Neural cell (in vitro differentiated cells): ENCODE data around the gene DBR1. TPM values are rescaled to one million over a fixed set of nuclear protein-coding genes. Genes with fewer than 3 reads are reported as not detected.
"Not testable (repeated sequence)": the region's sequence is repeated elsewhere in the genome, so short reads cannot be mapped to it uniquely, and the experiment has no call there.

Experiments used
- H2AFZ ChIP-seq: fragments of 200-600, 300-800 bp; sonication (generic), shearing (Covaris generic); 2 replicates; pipeline ENCODE4 v1.6.0; 2014; ENCODE audit warnings: low read depth, mild to moderate bottlenecking, antibody characterized with exemption, low read length, moderate library complexity
- H3F3A ChIP-seq: fragments of 200-600 bp; shearing (Covaris generic); 2 replicates; pipeline ENCODE4 v1.6.1; 2016; ENCODE audit warnings: mild to moderate bottlenecking, moderate library complexity, mixed read lengths, antibody characterized with exemption, low read length; ENCODE audit not compliant: insufficient read depth, poor library complexity, severe bottlenecking
- H3K27ac ChIP-seq: fragments of 200-600, 300-800 bp; sonication (generic), shearing (Covaris generic); 2 replicates; pipeline ENCODE4 v1.5.1; 2014; ENCODE audit warnings: mild to moderate bottlenecking, low read length, moderate library complexity
- H3K27me3 ChIP-seq: fragments of 300-800, 200-600 bp; sonication (generic), shearing (Covaris generic); 2 replicates; pipeline ENCODE4 v1.6.0; 2014; ENCODE audit warnings: mild to moderate bottlenecking, low read depth, low read length, moderate library complexity; ENCODE audit not compliant: insufficient read depth
- H3K36me3 ChIP-seq: fragments of 300-800, 200-600 bp; sonication (generic), shearing (Covaris generic); 2 replicates; pipeline ENCODE4 v1.5.1; 2014; ENCODE audit warnings: mild to moderate bottlenecking, antibody characterized with exemption, low read length, moderate library complexity; ENCODE audit not compliant: insufficient read depth
- H3K4me2 ChIP-seq: fragments of 300-800, 200-600 bp; sonication (generic), shearing (Covaris generic); 2 replicates; pipeline ENCODE4 v1.6.0; 2014; ENCODE audit warnings: mild to moderate bottlenecking, low read length
- H3K4me3 ChIP-seq: fragments of 300-800, 200-600 bp; sonication (generic), shearing (Covaris generic); 2 replicates; pipeline ENCODE4 v1.5.1; 2014; ENCODE audit warnings: mild to moderate bottlenecking, low read length, moderate library complexity
- H3K79me2 ChIP-seq: fragments of 200-600 bp; shearing (Covaris generic); replicated peaks from 2 replicates; pipeline ENCODE4 v1.6.0; 2014; ENCODE audit warnings: mild to moderate bottlenecking, low read length, moderate library complexity; ENCODE audit not compliant: insufficient read depth
- H3K9ac ChIP-seq: fragments of 300-800, 200-600 bp; sonication (generic), shearing (Covaris generic); 2 replicates; pipeline ENCODE4 v1.6.1; 2016; ENCODE audit warnings: mild to moderate bottlenecking, low read length, mixed read lengths
- H3K9me2 ChIP-seq: fragments of 200-600 bp; shearing (Covaris generic); 2 replicates; pipeline ENCODE4 v1.6.1; 2016; ENCODE audit warnings: mild to moderate bottlenecking, low read length, mixed read lengths; ENCODE audit not compliant: insufficient read depth
- H3K9me3 ChIP-seq: fragments of 200-600, 300-800 bp; sonication (generic), shearing (Covaris generic); 2 replicates; pipeline ENCODE4 v1.6.1; 2016; ENCODE audit warnings: mild to moderate bottlenecking, mixed run types, low read length, moderate library complexity, mixed read lengths
- H4K20me1 ChIP-seq: fragments of 200-600 bp; shearing (Covaris generic); 2 replicates; pipeline ENCODE4 v1.6.1; 2016; ENCODE audit warnings: mild to moderate bottlenecking, mixed run types; ENCODE audit not compliant: insufficient read depth
- EP300 ChIP-seq: fragments of 450-650 bp; conservative IDR thresholded peaks from 2 replicates; pipeline ENCODE4 v1.6.1; 2014; ENCODE audit warnings: antibody characterized with exemption, mild to moderate bottlenecking, moderate library complexity; ENCODE audit not compliant: poor library complexity, severe bottlenecking
- EZH2 ChIP-seq: fragments of 200-600, 300-800 bp; shearing (Covaris generic), sonication (generic); IDR thresholded peaks from 2 replicates; pipeline ENCODE4 v1.6.1; 2014; ENCODE audit warnings: antibody characterized with exemption, low read length, borderline replicate concordance, mild to moderate bottlenecking; ENCODE audit not compliant: insufficient read depth, poor library complexity, severe bottlenecking
- MXI1 ChIP-seq: fragments of 450-650 bp; conservative IDR thresholded peaks from 2 replicates; pipeline ENCODE4 v1.6.1; 2014; ENCODE audit warnings: antibody characterized with exemption, mild to moderate bottlenecking; ENCODE audit not compliant: poor library complexity, severe bottlenecking
- POLR2AphosphoS5 ChIP-seq: IDR thresholded peaks from 2 replicates; pipeline ENCODE4 v1.6.1; 2012
- RAD21 ChIP-seq: fragments of 450-650 bp; conservative IDR thresholded peaks from 2 replicates; pipeline ENCODE4 v1.6.1; 2014; ENCODE audit warnings: antibody characterized with exemption, mild to moderate bottlenecking, moderate library complexity
- SMC3 ChIP-seq: fragments of 450-650 bp; conservative IDR thresholded peaks from 2 replicates; pipeline ENCODE4 v1.6.1; 2014; ENCODE audit warnings: antibody characterized with exemption, mild to moderate bottlenecking, moderate library complexity; ENCODE audit not compliant: poor library complexity
- TAF1 ChIP-seq: IDR thresholded peaks from 2 replicates; pipeline ENCODE4 v1.6.1; 2012; ENCODE audit warnings: low read depth
- polyA plus RNA-seq: library from polyadenylated mRNA; depleted of rRNA; stranded (reverse); fragments of >200 nt; gene quantifications from 2 replicates; pipeline ENCODE4 v1.2.3, GENCODE V29; 2014
- TF ChIP-seq, protein P1 (sequence below): IDR thresholded peaks from 2 replicates; pipeline ENCODE4 v1.6.1; 2012; ENCODE audit warnings: borderline replicate concordance
- TF ChIP-seq, protein P2 (sequence below): fragments of 450-650 bp; IDR thresholded peaks from 2 replicates; pipeline ENCODE4 v1.5.1; 2014; ENCODE audit warnings: antibody characterized with exemption, mild to moderate bottlenecking, moderate library complexity; ENCODE audit not compliant: poor library complexity, severe bottlenecking

The DBR1 gene
- polyA plus RNA-seq, 1 donor from 2014 or later = 32.4 TPM

DNA sequence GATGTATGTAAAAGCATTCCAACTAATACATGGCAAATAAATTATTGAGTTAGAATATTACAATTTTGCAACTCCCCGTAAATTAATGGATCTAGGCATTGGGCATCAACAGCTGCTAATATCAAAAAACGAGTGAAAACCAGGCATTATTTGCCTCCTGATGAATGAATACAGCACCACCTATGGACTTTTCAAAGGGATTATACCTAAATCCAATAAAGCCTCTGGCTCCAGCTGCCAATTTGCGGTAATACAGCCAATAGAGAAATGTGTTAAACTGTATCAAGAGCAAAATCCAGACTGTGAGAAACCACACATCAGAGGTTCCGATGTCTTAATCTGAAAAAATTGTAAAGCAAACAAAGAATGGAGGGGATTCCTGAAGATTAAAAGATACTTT lies 26.2 kb downstream of the DBR1 start:
- no peaks in the 10 kb centered on the region for H3K9me3 ChIP-seq
- no peak for TF ChIP-seq EZH2
- TF ChIP-seq EP300 = no peak
- TF ChIP-seq SMC3 = no peak
- TF ChIP-seq MXI1 = no peak
- no peak for TF ChIP-seq POLR2AphosphoS5
- TF ChIP-seq RAD21 = no peak
- no peak for TF ChIP-seq TAF1
- TF ChIP-seq, protein P1, sequence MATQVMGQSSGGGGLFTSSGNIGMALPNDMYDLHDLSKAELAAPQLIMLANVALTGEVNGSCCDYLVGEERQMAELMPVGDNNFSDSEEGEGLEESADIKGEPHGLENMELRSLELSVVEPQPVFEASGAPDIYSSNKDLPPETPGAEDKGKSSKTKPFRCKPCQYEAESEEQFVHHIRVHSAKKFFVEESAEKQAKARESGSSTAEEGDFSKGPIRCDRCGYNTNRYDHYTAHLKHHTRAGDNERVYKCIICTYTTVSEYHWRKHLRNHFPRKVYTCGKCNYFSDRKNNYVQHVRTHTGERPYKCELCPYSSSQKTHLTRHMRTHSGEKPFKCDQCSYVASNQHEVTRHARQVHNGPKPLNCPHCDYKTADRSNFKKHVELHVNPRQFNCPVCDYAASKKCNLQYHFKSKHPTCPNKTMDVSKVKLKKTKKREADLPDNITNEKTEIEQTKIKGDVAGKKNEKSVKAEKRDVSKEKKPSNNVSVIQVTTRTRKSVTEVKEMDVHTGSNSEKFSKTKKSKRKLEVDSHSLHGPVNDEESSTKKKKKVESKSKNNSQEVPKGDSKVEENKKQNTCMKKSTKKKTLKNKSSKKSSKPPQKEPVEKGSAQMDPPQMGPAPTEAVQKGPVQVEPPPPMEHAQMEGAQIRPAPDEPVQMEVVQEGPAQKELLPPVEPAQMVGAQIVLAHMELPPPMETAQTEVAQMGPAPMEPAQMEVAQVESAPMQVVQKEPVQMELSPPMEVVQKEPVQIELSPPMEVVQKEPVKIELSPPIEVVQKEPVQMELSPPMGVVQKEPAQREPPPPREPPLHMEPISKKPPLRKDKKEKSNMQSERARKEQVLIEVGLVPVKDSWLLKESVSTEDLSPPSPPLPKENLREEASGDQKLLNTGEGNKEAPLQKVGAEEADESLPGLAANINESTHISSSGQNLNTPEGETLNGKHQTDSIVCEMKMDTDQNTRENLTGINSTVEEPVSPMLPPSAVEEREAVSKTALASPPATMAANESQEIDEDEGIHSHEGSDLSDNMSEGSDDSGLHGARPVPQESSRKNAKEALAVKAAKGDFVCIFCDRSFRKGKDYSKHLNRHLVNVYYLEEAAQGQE = no peak
- TF ChIP-seq, protein P2, sequence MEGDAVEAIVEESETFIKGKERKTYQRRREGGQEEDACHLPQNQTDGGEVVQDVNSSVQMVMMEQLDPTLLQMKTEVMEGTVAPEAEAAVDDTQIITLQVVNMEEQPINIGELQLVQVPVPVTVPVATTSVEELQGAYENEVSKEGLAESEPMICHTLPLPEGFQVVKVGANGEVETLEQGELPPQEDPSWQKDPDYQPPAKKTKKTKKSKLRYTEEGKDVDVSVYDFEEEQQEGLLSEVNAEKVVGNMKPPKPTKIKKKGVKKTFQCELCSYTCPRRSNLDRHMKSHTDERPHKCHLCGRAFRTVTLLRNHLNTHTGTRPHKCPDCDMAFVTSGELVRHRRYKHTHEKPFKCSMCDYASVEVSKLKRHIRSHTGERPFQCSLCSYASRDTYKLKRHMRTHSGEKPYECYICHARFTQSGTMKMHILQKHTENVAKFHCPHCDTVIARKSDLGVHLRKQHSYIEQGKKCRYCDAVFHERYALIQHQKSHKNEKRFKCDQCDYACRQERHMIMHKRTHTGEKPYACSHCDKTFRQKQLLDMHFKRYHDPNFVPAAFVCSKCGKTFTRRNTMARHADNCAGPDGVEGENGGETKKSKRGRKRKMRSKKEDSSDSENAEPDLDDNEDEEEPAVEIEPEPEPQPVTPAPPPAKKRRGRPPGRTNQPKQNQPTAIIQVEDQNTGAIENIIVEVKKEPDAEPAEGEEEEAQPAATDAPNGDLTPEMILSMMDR = no peak
- H3K9ac ChIP-seq = no peak overlapping the region
- H3K4me2 ChIP-seq = no peak overlapping the region
- H2AFZ ChIP-seq = no peak overlapping the region
- no peak overlapping the region for H3K4me3 ChIP-seq
- H3K79me2 ChIP-seq = no peaks in the 10 kb centered on the region
- H3F3A ChIP-seq = no peaks in the 10 kb centered on the region
- H3K9me2 ChIP-seq = no peaks in the 10 kb centered on the region
- H3K36me3 ChIP-seq = no peaks in the 10 kb centered on the region
- no peaks in the 10 kb centered on the region for H4K20me1 ChIP-seq
- no peaks in the 10 kb centered on the region for H3K27me3 ChIP-seq
- no peak overlapping the region for H3K27ac ChIP-seq

DNA sequence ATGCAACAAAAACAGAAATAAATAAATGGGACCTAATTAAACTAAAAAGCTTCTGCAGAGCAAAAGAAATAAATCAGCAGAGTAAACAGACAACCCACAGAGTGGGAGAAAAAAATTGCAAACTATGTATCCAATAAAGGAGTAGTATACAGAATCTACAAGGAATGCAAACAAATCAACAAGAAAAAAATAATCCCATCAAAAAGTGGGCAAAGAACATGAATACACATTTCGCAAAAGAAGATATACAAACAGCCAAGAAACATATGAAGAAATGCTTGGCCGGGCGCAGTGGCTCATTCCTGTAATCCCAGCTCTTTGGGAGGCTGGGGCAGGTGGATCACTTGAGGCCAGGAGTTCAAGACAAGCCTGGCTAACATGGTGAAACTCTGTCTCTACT lies 32.5 kb downstream of the DBR1 start:
- H3F3A ChIP-seq, H3K79me2 ChIP-seq, H3K4me3 ChIP-seq, H4K20me1 ChIP-seq, H3K27ac ChIP-seq, H3K9ac ChIP-seq, H3K36me3 ChIP-seq, H3K4me2 ChIP-seq, H3K27me3 ChIP-seq, H3K9me2 ChIP-seq, H3K9me3 ChIP-seq, H2AFZ ChIP-seq: not testable (repeated sequence)

DNA sequence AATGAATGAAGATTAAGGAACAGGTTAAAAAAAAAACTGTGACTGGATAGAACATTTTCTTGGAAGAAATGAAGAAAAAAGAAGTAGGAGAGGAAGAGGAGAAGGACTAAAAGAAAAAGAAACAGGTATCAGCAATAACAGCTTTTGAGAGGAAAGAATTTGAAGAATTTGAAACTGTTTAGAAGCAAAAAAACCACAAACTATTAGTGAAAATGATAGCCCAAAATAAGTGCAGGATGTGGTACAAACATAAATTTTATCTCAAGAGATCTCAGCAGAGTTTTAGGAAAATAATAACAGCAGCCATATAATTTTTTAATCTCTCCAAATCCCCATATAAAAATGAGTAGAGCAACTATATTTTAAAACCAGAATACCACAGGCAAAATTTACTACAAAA lies 33.8 kb downstream of the DBR1 start:
- H3K27ac ChIP-seq = no peak overlapping the region
- no peaks in the 10 kb centered on the region for H3K79me2 ChIP-seq
- no peak overlapping the region for H2AFZ ChIP-seq
- no peak overlapping the region for H3K9ac ChIP-seq
- TF ChIP-seq, protein P1 = no peak
- TF ChIP-seq, protein P2 = no peak
- TF ChIP-seq EZH2 (no peak), RAD21 (no peak), SMC3 (no peak), TAF1 (no peak), POLR2AphosphoS5 (no peak), MXI1 (no peak), EP300 (no peak)
- no peaks in the 10 kb centered on the region for H3K36me3 ChIP-seq
- no peak overlapping the region for H3K4me2 ChIP-seq
- no peaks in the 10 kb centered on the region for H3K9me3 ChIP-seq
- H4K20me1 ChIP-seq = no peaks in the 10 kb centered on the region
- H3K27me3 ChIP-seq = no peaks in the 10 kb centered on the region
- no peak overlapping the region for H3K4me3 ChIP-seq
- H3K9me2 ChIP-seq = no peaks in the 10 kb centered on the region
- H3F3A ChIP-seq = no peaks in the 10 kb centered on the region
